ENCODE measurements around the gene SETBP1.

The SETBP1 gene

GRCh38 chr18:45026162-45026561 is 345.5 kb downstream of the SETBP1 start:
- DNase-seq (ENCODE audit: low spot score): no peak

- no peak for DNase-seq (ENCODE audit: low spot score)
Observed at GRCh38 chr18:45034179-45034578, 353.5 kb downstream of the SETBP1 start.

- DNase-seq (ENCODE audit: low spot score): no peak
Observed at GRCh38 chr18:45037618-45038017, 356.9 kb downstream of the SETBP1 start.

- no peak for DNase-seq (ENCODE audit: low spot score)
Observed at GRCh38 chr18:45039376-45039775, 358.7 kb downstream of the SETBP1 start.

GRCh38 chr18:45040879-45041278 is 360.2 kb downstream of the SETBP1 start:
- no peak for DNase-seq (ENCODE audit: low spot score)

- no peak for DNase-seq (ENCODE audit: low spot score)
Observed at GRCh38 chr18:45044787-45045186, 364.1 kb downstream of the SETBP1 start.

- no peak for DNase-seq (ENCODE audit: low spot score)
Observed at GRCh38 chr18:45046228-45046627, 365.5 kb downstream of the SETBP1 start.

- no peak for DNase-seq (ENCODE audit: low spot score)
Observed at GRCh38 chr18:45046961-45047360, 366.3 kb downstream of the SETBP1 start.

- DNase-seq (ENCODE audit: low spot score): no peak
Observed at GRCh38 chr18:45049578-45050319, 369.1 kb downstream of the SETBP1 start.

GRCh38 chr18:45050712-45051601 is 370.3 kb downstream of the SETBP1 start:
- DNase-seq (ENCODE audit: low spot score): peak; percentile 75

- DNase-seq (ENCODE audit: low spot score): no peak
Observed at GRCh38 chr18:45054636-45055035, 373.9 kb downstream of the SETBP1 start.

- DNase-seq (ENCODE audit: low spot score): no peak
Observed at GRCh38 chr18:45055811-45056210, 375.1 kb downstream of the SETBP1 start.

GRCh38 chr18:45056926-45057325 is 376.2 kb downstream of the SETBP1 start:
- no peak for DNase-seq (ENCODE audit: low spot score)

GRCh38 chr18:45057955-45058600 is 377.4 kb downstream of the SETBP1 start:
- no peak for DNase-seq (ENCODE audit: low spot score)

GRCh38 chr18:45059695-45060094 is 379.0 kb downstream of the SETBP1 start:
- DNase-seq (ENCODE audit: low spot score): peak; percentile 68

- DNase-seq (ENCODE audit: low spot score): no peak
Observed at GRCh38 chr18:45060102-45060501, 379.4 kb downstream of the SETBP1 start.

GRCh38 chr18:45061359-45061758 is 380.7 kb downstream of the SETBP1 start:
- no peak for DNase-seq (ENCODE audit: low spot score)

GRCh38 chr18:45063246-45064038 is 382.8 kb downstream of the SETBP1 start:
- no peak for DNase-seq (ENCODE audit: low spot score)

- DNase-seq (ENCODE audit: low spot score): no peak
Observed at GRCh38 chr18:45066210-45066609, 385.5 kb downstream of the SETBP1 start.

- peak; percentile 33 for DNase-seq (ENCODE audit: low spot score)
Observed at GRCh38 chr18:45066886-45067285, 386.2 kb downstream of the SETBP1 start.

- DNase-seq (ENCODE audit: low spot score): no peak
Observed at GRCh38 chr18:45068400-45069094, 387.9 kb downstream of the SETBP1 start.

Measured in AG08395 (cell line).